Activated naive CD8-positive, alpha-beta T cell (primary cell): Measurements from ENCODE around the gene PDK2.

Experiments
- H3K27ac Mint-ChIP-seq: one replicate; pipeline ENCODE4 v1.8.0; 2021; ENCODE audit warnings: mixed read lengths
- H3K27me3 Mint-ChIP-seq: one replicate; pipeline ENCODE4 v1.8.0; 2021; ENCODE audit warnings: mixed read lengths
- H3K36me3 Mint-ChIP-seq: one replicate; pipeline ENCODE4 v1.8.0; 2021; ENCODE audit warnings: mixed read lengths
- H3K4me1 Mint-ChIP-seq: one replicate; pipeline ENCODE4 v1.8.0; 2021; ENCODE audit warnings: low read depth, mixed read lengths
- H3K4me3 Mint-ChIP-seq: one replicate; pipeline ENCODE4 v1.8.0; 2021; ENCODE audit warnings: mild to moderate bottlenecking, mixed read lengths
- H3K9me3 Mint-ChIP-seq: one replicate; pipeline ENCODE4 v1.8.0; 2021; ENCODE audit warnings: low read depth, mixed read lengths

Gene PDK2

DNA sequence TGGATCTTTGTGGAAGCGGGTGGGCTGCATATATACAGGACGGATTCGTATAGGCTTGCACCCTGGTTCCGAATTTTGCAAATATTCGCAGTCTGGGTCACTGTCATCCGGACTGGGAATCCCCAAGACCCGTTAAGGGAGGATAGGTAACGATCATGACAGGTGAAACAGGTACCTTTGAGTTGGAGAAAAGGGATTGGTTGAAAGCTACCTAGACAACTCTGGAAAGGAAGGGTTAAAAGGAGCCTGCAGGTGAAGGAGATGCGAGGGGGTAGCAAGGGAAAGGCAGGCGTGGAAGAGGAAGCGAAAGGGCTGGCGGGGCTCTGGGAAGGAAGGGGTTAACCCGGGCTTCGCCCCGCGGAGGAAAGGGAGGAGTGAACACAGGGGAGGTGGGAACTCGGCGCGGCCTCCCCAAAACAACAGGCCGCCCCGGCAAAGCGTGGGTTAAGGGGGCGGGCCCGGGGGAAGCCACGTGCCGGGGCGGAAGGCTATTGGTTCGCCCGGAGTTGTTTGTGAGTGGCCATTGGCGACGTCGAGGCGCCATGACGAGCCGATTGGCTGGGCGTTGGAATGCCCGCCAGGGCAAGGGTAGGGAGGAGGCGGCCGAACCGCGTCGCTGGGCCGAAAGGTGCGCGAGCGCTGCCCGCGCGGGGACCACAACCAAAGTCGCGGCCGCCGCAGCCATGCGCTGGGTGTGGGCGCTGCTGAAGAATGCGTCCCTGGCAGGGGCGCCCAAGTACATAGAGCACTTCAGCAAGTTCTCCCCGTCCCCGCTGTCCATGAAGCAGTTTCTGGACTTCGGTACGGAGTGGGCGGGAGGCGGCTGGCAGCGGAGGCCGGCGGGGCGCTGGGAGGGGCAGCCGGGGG, at the start of gene PDK2:
Gene PDK2 (plus strand): TSS at position 599 of the 867 bp plus-strand sequence. CDS start 85 bp downstream, at position 684.
- no peaks in the 10 kb centered on the region for H3K36me3 Mint-ChIP-seq
- peaks cover 32% of the 10 kb centered on the region for H3K4me1 Mint-ChIP-seq
- H3K9me3 Mint-ChIP-seq, result no peaks in the 10 kb centered on the region
- no peaks in the 10 kb centered on the region for H3K27me3 Mint-ChIP-seq
- H3K4me3 Mint-ChIP-seq, result peak within 1 kb of the TSS; percentile 97
- H3K27ac Mint-ChIP-seq, result peak within 1 kb of the TSS; percentile 79

DNA sequence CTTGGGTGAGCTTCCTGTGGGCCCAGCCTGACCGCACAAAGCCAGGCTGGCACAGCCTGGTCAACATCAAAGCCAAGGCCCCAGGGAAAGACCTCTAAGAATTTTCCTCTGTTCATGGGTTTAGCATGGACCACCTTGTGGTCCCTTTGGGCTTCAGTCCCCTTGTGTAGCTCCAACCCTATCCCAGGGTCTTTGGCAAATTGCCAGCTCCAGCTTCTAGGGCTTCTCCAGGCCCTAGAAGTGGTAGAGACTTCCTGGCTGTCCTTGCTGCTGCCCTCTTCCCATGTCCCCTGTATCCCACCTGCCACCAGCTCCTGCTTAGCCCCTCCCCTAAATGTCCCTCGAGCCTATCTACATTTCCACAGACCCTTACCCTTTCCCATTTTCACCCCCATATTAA, 49.0 kb upstream of the PDK2 start:
- peaks cover 5% of the 10 kb centered on the region for H3K27me3 Mint-ChIP-seq
- no peaks in the 10 kb centered on the region for H3K9me3 Mint-ChIP-seq
- H3K36me3 Mint-ChIP-seq, result no peaks in the 10 kb centered on the region
- peaks cover 7% of the 10 kb centered on the region for H3K4me1 Mint-ChIP-seq
- no peak overlapping the region for H3K4me3 Mint-ChIP-seq
- H3K27ac Mint-ChIP-seq, result no peak overlapping the region

DNA sequence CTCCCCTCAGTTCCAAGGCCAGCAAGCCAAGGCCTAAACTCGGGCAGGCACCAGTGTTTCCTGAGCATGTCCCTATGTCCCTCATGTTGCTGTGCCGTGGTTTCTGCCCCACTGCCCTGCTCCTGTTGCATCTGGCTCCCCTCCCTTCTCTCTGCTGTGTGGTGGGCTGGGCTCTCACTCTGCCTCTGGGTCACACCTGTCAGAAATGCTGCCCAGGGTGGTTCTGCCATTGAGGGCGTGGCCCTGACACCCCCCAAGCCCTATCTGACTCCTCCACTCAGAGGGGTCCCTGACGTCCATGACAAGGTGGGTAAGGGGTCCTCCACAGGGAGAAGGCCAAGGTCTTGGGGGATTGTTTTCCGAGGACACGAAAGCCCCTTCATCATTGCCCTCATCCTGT, 48.5 kb upstream of the PDK2 start:
- Mint-ChIP-seq H3K4me3 (no peak overlapping the region), H3K27ac (no peak overlapping the region), H3K36me3 (no peaks in the 10 kb centered on the region), H3K4me1 (peaks cover 12% of the 10 kb centered on the region), H3K9me3 (no peaks in the 10 kb centered on the region), H3K27me3 (peaks cover 5% of the 10 kb centered on the region)

DNA sequence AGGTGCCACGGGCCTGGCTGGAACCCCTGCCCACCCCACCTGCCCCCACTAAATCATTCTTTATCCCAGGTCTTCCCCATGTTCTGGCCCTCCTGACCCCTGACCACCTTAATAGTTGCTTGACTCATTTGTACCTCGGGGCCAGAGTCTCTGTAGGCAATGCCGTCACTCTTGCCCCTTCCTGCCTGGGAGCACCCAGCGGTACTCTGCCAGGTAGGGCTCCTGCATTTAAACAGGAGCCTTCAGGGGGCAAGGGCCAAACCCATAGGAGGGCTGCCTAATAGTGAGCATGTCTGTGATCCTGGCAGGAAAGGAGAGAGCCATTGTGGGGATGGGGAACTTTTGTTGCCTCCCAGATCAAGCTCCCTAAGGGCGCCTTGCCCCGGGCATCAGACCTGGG, 48.1 kb upstream of the PDK2 start:
- Mint-ChIP-seq H3K36me3 (no peaks in the 10 kb centered on the region), H3K27me3 (peaks cover 5% of the 10 kb centered on the region), H3K9me3 (no peaks in the 10 kb centered on the region), H3K27ac (no peak overlapping the region), H3K4me1 (peaks cover 12% of the 10 kb centered on the region), H3K4me3 (no peak overlapping the region)

DNA sequence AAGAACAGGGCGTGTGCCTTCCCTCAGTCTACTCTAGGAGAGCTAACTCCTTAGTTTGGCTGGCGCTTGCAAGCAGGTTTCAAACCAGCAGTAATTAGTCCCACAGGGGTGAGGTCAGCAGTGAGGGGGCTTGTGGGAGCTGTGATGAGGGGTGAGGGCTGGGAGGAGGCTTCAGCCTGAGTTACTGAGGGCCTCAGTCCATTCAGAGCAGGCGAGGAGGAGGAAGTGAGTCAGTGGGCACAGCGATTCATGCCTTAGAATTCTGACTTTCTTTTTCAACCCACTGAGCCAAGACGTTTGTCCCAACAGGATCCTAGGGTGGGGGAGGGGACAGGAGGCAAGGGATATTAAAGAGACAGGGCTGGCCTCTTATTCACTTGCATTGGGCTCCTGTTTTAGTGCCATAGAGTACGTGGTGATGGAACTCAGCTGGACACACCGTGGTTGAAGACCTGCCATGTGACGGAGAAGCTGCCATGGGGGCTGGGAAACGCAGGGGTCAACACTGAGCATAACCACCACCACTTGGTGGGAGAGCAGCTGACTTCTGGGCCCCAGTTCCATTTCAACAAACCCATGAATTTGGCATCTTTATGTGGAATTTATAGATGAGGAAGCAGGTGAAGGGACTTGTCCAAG, 47.5 kb upstream of the PDK2 start:
- Mint-ChIP-seq H3K27me3 (peaks cover 5% of the 10 kb centered on the region), H3K9me3 (no peaks in the 10 kb centered on the region), H3K4me1 (peaks cover 12% of the 10 kb centered on the region), H3K27ac (no peak overlapping the region), H3K4me3 (no peak overlapping the region), H3K36me3 (no peaks in the 10 kb centered on the region)

DNA sequence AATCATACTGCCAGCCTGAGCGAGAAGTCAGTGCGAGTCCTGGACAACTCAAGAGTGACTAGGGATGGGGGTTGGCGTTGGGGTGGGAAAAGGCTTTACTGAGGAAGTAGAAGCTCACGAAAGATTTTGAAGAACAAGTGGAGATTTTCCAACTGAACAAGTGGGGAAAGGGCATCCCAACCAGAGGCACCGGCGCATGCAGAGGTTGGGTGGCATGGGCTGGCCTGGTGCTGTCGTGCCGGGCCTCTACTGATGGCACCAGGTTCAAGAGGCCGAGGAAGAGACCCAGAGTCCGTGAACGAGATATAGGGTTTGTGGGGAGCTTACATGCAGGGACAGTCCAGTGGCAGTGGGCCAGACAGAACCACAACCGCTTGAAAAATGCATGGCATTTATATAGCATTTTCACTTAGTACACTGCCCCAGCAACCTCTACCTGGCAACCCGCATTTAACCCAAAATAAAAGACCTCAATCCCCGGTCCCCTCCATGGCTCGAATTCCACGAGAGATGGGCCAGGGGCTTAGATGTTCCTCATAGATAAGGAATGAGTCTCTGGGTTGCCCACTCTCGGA, 46.9 kb upstream of the PDK2 start:
- Mint-ChIP-seq H3K27me3 (peaks cover 2% of the 10 kb centered on the region), H3K9me3 (no peaks in the 10 kb centered on the region), H3K4me3 (no peak overlapping the region), H3K27ac (no peak overlapping the region), H3K4me1 (peaks cover 12% of the 10 kb centered on the region), H3K36me3 (no peaks in the 10 kb centered on the region)

DNA sequence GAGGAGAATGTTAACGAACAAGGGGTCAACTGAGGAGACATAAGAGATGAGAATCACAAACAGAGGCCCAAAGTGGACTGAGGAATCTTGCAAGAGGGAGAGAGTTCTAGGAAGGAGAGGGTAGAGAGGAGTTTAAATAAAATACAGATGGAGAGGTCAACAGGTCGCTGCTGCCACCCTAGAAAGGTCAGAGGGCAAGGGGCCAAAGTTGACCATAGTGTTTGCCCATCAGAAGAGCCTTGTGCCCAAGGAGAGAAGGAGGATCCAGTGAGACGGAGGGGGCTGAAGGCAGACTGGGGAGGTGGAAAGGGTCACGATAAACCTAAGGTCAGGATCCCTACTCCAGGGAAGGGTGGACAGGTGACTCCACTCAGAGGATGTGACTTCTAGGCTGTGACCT, 46.2 kb upstream of the PDK2 start:
- Mint-ChIP-seq H3K27ac (no peak overlapping the region), H3K4me3 (no peak overlapping the region), H3K27me3 (peaks cover 2% of the 10 kb centered on the region), H3K4me1 (peaks cover 12% of the 10 kb centered on the region), H3K36me3 (no peaks in the 10 kb centered on the region), H3K9me3 (no peaks in the 10 kb centered on the region)

DNA sequence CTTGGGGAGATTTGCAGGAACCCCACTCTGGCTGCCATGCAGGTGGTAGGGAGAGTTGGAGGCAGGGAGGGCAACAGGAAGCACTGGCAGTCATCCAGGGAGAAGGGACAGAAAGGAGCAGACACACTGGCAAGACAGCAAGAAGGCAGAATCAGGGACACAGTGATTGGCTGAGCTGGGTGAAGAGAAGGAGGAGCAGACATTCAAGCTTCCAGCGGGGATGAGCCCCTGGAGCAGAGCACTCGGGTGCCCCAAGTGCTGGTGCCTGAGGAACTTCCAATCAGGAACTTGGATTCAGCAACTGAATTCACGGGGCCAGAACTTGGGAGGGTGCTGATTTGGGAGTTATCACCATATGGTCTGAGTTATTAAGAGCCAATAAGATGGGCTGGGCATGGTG, 45.5 kb upstream of the PDK2 start:
- H3K36me3 Mint-ChIP-seq, result no peaks in the 10 kb centered on the region
- no peak overlapping the region for H3K27ac Mint-ChIP-seq
- H3K4me3 Mint-ChIP-seq, result no peak overlapping the region
- peaks cover 12% of the 10 kb centered on the region for H3K4me1 Mint-ChIP-seq
- H3K27me3 Mint-ChIP-seq, result peaks cover 2% of the 10 kb centered on the region
- H3K9me3 Mint-ChIP-seq, result no peaks in the 10 kb centered on the region

DNA sequence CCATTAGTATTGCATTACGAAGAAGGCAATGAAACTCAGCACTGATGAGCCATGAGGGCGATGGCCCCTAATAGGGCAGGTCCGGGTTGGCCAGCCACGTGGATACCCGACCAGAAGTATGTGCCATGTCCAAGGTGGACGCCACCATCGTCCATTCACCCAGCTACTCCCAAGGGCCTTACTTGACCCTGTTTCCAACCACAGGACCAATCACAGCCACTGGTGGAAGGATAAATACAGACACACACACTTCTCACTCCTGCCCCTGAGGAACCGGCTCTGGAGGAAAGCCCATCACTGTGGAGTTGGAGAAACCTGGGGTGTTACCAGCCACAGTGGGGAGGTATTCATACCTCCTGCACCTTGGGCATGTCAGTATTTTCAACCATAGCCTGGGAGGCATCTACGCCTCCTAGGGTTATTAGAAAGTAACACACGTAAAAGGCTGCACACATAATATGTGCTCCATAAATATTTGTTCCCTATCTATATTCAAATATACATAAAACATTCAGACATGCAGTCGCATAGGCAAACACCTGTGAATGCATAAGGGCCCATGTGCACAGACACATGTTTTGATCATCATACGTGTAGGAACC, 44.6 kb upstream of the PDK2 start:
- no peak overlapping the region for H3K27ac Mint-ChIP-seq
- peaks cover 17% of the 10 kb centered on the region for H3K4me1 Mint-ChIP-seq
- H3K27me3 Mint-ChIP-seq, result peaks cover 2% of the 10 kb centered on the region
- no peak overlapping the region for H3K4me3 Mint-ChIP-seq
- no peaks in the 10 kb centered on the region for H3K9me3 Mint-ChIP-seq
- no peaks in the 10 kb centered on the region for H3K36me3 Mint-ChIP-seq

DNA sequence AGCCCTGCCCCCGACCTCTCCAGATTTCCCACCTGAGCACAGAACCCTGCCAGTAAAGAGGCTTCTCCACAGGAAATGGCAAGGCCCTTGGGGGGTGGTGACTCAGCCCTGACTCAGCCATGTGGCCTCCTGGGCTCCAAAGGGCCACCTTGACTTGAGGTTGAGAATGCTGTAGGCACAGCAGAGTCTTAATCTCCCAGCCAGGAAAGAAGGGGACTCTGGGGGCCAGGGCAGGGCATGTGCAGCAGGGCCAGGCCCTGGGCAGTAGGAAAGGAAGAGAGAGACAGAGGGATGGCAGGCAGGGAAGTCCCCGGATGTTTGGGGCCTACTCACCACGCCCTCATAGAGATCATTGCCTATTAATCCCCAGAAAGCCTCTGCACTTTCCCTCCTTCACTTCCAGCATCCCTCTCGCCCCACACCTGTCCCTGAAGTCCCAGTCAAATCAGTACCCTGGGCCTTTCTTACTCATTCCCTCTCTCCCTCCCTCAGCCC, 44.0 kb upstream of the PDK2 start:
- Mint-ChIP-seq H3K36me3 (no peaks in the 10 kb centered on the region), H3K4me3 (no peak overlapping the region), H3K9me3 (no peaks in the 10 kb centered on the region), H3K4me1 (peaks cover 17% of the 10 kb centered on the region), H3K27ac (peak overlapping the region; percentile 16), H3K27me3 (peaks cover 2% of the 10 kb centered on the region)

DNA sequence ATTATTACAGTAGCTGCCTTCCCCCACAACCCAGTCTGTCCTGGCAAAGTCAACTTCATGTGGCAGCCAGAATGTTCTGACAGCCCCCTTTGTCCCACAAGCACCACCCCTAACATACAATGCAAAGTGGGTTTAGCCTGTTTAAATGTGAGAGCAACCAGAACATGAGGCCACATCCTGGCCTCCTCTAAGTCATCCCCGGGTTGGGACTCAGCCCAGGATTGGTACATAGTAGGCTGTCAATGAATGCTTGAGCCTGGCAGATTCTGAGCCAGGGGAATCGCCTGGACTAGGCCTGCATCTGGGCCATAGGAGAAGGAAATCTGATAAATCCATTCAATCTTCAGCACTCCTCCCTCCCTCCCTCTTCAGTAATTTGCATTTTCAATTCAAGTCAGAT, 43.5 kb upstream of the PDK2 start:
- Mint-ChIP-seq H3K36me3 (no peaks in the 10 kb centered on the region), H3K27me3 (peaks cover 2% of the 10 kb centered on the region), H3K27ac (no peak overlapping the region), H3K4me3 (no peak overlapping the region), H3K9me3 (no peaks in the 10 kb centered on the region), H3K4me1 (peaks cover 17% of the 10 kb centered on the region)

DNA sequence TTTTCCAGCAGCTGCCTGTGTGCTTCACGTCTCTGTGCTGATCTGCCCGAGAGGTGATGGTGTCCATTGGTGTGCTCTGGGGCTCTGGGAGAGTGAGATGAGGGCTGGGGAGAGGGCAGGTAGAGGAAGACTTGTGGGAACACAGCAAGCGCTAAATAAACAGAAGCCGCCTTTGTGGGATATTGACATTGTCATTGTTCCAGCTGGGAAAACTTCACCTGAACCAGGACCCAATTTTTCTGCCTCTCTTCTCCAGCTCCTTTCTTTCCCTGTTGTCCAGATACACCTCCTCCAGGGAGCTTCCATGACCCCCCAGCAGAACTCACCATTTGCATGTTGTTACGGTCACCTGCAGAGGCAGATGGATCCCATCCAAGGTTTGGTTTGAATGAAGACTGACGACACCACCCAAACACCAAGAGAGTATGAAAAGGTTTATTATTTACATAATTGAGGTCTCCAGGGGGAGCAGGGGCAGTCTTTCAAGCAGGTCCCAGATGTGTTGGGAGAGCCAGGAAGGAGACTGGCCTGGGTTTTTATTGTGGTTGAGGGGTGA, 42.8 kb upstream of the PDK2 start:
- H3K36me3 Mint-ChIP-seq, result no peaks in the 10 kb centered on the region
- peaks cover 2% of the 10 kb centered on the region for H3K27me3 Mint-ChIP-seq
- H3K4me1 Mint-ChIP-seq, result peaks cover 23% of the 10 kb centered on the region
- no peak overlapping the region for H3K4me3 Mint-ChIP-seq
- no peak overlapping the region for H3K27ac Mint-ChIP-seq
- no peaks in the 10 kb centered on the region for H3K9me3 Mint-ChIP-seq

DNA sequence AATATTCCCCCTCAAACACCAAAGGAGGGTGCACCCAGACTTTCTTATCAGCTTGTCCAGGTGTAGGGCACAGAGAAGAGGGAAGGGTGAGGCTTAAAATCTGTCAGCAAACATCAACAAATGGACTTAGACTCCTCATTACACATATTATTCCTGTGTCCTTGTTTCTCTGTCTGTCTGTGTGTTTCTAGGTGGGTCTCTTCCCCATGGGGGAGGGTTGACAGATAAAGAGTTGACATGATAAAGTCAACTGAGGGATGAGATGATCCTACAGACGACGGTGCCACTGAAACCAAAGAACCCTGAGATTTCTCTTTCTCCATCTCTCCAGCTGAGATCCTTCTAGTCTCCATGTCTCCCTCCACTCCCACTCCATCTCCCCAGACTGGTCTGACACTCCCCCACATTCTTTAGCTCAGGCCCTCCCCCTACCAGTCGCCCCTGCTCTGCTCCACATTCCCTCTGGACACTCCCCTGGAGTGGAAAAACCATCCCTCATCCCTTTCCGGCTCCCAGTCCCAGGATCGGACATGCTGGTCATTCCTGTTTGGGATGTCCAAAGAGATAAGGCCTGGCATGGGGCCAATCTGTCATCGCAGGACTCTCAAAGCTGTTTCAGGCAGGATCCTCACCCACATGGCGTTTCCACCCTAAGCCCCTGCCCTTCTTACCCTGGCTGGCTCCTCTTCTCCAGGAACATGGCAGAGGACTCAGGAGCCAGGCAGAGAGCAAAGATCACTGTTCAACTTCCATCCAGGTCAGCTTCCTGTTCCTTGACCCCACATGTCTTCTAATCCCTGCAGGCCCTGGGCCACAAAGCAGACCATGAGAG, 42.1 kb upstream of the PDK2 start:
- Mint-ChIP-seq H3K27ac (no peak overlapping the region), H3K4me3 (no peak overlapping the region)

DNA sequence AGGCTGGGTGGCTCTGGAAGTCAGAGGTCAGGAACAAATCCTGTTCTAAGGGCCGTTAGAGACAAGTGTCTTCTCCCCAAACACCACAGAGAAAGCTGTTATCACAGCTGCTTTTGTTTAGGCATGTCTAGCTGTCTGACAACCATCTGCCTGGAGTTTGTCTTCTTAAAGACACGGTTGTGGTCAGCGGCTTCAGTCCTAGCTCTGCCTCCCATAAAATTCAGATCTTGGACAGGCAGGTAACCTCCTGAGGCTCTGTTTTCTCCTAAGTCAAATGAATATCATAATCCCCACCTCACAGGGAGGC, 41.5 kb upstream of the PDK2 start:
- H3K27me3 Mint-ChIP-seq, result peaks cover 2% of the 10 kb centered on the region
- H3K4me1 Mint-ChIP-seq, result peaks cover 27% of the 10 kb centered on the region
- H3K9me3 Mint-ChIP-seq, result no peaks in the 10 kb centered on the region
- H3K4me3 Mint-ChIP-seq, result no peak overlapping the region
- no peak overlapping the region for H3K27ac Mint-ChIP-seq
- H3K36me3 Mint-ChIP-seq, result no peaks in the 10 kb centered on the region

More for the DNA sequence above, 42.1 kb upstream of the PDK2 start:
- Mint-ChIP-seq H3K4me1 (peaks cover 27% of the 10 kb centered on the region), H3K36me3 (no peaks in the 10 kb centered on the region), H3K9me3 (no peaks in the 10 kb centered on the region), H3K27me3 (peaks cover 2% of the 10 kb centered on the region)
